ENCODE results near the gene SECISBP2. TPM values are rescaled to one million over a fixed set of nuclear protein-coding genes. Genes with fewer than 3 reads are reported as not detected.
A peak's percentile ranks its signal among the peaks of the same experiment; 100 is the strongest.

Gene SECISBP2
- total and polyA plus RNA-seq, 2 donors (not counting 1 experiment from before 2014, with no cell fraction given), result 56.6 to 124 TPM

- H3K4me3 ChIP-seq (ENCODE audit: control extremely low read depth in 1 of 5, extremely low read depth in 1 of 5, insufficient read depth in 1 of 5, low read depth in 2 of 5, low read length in 4 of 5), result no peak overlapping the region
- Mint-ChIP-seq H3K27me3 (no peaks in the 10 kb centered on the region), H3K27ac (peak overlapping the region; percentile 41), H3K9me3 (ENCODE audit: insufficient read depth) (no peaks in the 10 kb centered on the region), H3K4me3 (no peak overlapping the region), H3K4me1 (peaks cover 29% of the 10 kb centered on the region)
- ChIA-PET CTCF (interaction anchor here (1.0 to 2.4 kb wide), 2 partner anchors 13 to 168 kb away, joined by 3 to 15 read pairs; no protein-coding TSS in a partner anchor), POLR2A (no interaction called here)
- H3K4me1 ChIP-seq (ENCODE audit: control insufficient read depth in 2 of 2, insufficient read depth in 2 of 2, low read length in 2 of 2), result peaks cover 3 to 26% of the 10 kb centered on the region in 2 donors
- H3K9me3 ChIP-seq (ENCODE audit: control extremely low read depth in 1 of 3, control insufficient read depth in 2 of 3, insufficient read depth in 1 of 3, low read length in 2 of 3), result no peaks in the 10 kb centered on the region
- H3K27me3 ChIP-seq (replicated peaks in 1 of 4; ENCODE audit: control extremely low read depth in 1 of 4, control insufficient read depth in 3 of 4, insufficient read depth in 4 of 4, low read length in 3 of 4), result no peaks in the 10 kb centered on the region
- H4K20me1 ChIP-seq (ENCODE audit: control insufficient read depth, insufficient read depth, low read length, poor library complexity, severe bottlenecking), result peaks cover 5% of the 10 kb centered on the region
- ATAC-seq (ENCODE audit: low read depth) (no peak), DNase-seq (no peak)
- no peak overlapping the region for H3K9ac ChIP-seq (ENCODE audit: low read length)
- 95% methylated on average over 24 of the region's 26 CpGs for WGBS (ENCODE audit: insufficient coverage)
- no peak for TF ChIP-seq EZH2 (IDR thresholded peaks at IDR 0.05; ENCODE audit: borderline replicate concordance, insufficient read depth, low read depth, low read length, poor library complexity, severe bottlenecking)
- no peak for TF ChIP-seq CTCF (IDR thresholded peaks at IDR 0.05)
- no peak overlapping the region for H3K4me2 ChIP-seq (replicated peaks; ENCODE audit: low read depth, low read length, poor library complexity, severe bottlenecking)
- H3K27ac ChIP-seq (ENCODE audit: low read length in 2 of 2), result no peak overlapping the region
- intact Hi-C loops (cut with micrococcal nuclease), result no loop called here
- no peak overlapping the region for H2AFZ ChIP-seq (ENCODE audit: insufficient read depth, low read depth, low read length, poor library complexity, severe bottlenecking)
- no peaks in the 10 kb centered on the region for H3K79me2 ChIP-seq (ENCODE audit: control insufficient read depth, insufficient read depth, low read length)
- peaks cover 0 to 80% of the 10 kb centered on the region in 2 experiments for H3K36me3 ChIP-seq (replicated peaks in 1 of 2; ENCODE audit: control extremely low read depth in 1 of 2, control insufficient read depth in 1 of 2, extremely low read depth in 1 of 2, insufficient read depth in 2 of 2, low read length in 1 of 2)
These were observed 62.4 kb downstream of the SECISBP2 start for GRCh38 chr9:89380437-89381307.

- Histone ChIP-seq H3K27me3 (replicated peaks in 1 of 4; ENCODE audit: control extremely low read depth in 1 of 4, control insufficient read depth in 3 of 4, insufficient read depth in 4 of 4, low read length in 3 of 4) (no peaks in the 10 kb centered on the region), H3K9ac (ENCODE audit: low read length) (no peak overlapping the region), H3K36me3 (replicated peaks in 1 of 2; ENCODE audit: control extremely low read depth in 1 of 2, control insufficient read depth in 1 of 2, extremely low read depth in 1 of 2, insufficient read depth in 2 of 2, low read length in 1 of 2) (peaks cover 0 to 85% of the 10 kb centered on the region in 2 experiments), H3K79me2 (ENCODE audit: control insufficient read depth, insufficient read depth, low read length) (no peaks in the 10 kb centered on the region), H2AFZ (ENCODE audit: insufficient read depth, low read depth, low read length, poor library complexity, severe bottlenecking) (no peak overlapping the region), H3K4me2 (replicated peaks; ENCODE audit: low read depth, low read length, poor library complexity, severe bottlenecking) (no peak overlapping the region), H3K4me1 (ENCODE audit: control insufficient read depth in 2 of 2, insufficient read depth in 2 of 2, low read length in 2 of 2) (peaks cover 0 to 21% of the 10 kb centered on the region in 2 donors), H4K20me1 (ENCODE audit: control insufficient read depth, insufficient read depth, low read length, poor library complexity, severe bottlenecking) (peaks cover 5% of the 10 kb centered on the region), H3K4me3 (ENCODE audit: control extremely low read depth in 1 of 5, extremely low read depth in 1 of 5, insufficient read depth in 1 of 5, low read depth in 2 of 5, low read length in 4 of 5) (no peak overlapping the region), H3K27ac (ENCODE audit: low read length in 2 of 2) (no peak overlapping the region), H3K9me3 (ENCODE audit: control extremely low read depth in 1 of 3, control insufficient read depth in 2 of 3, insufficient read depth in 1 of 3, low read length in 2 of 3) (no peaks in the 10 kb centered on the region)
- ATAC-seq (ENCODE audit: low read depth) (no peak), DNase-seq (no peak)
- H3K9me3 Mint-ChIP-seq (ENCODE audit: insufficient read depth), result no peaks in the 10 kb centered on the region
- POLR2A ChIA-PET, result interaction anchor here (0.5 kb wide), 1 partner anchor 1437 kb away, joined by 3 read pairs; no protein-coding TSS in a partner anchor
- H3K4me3 Mint-ChIP-seq, result no peak overlapping the region
- no peaks in the 10 kb centered on the region for H3K27me3 Mint-ChIP-seq
- 100% methylated on average over 4 of the region's 4 CpGs for WGBS (ENCODE audit: insufficient coverage)
- CTCF ChIA-PET, result interaction anchor here (1.1 to 3.1 kb wide), 3 partner anchors 42 to 168 kb away, joined by 3 to 19 read pairs (median 4); no protein-coding TSS in a partner anchor
- H3K27ac Mint-ChIP-seq, result peak overlapping the region; percentile 50
- no peak for TF ChIP-seq EZH2 (IDR thresholded peaks at IDR 0.05; ENCODE audit: borderline replicate concordance, insufficient read depth, low read depth, low read length, poor library complexity, severe bottlenecking)
- no peak for TF ChIP-seq CTCF (IDR thresholded peaks at IDR 0.05)
- H3K4me1 Mint-ChIP-seq, result peaks cover 25% of the 10 kb centered on the region
- intact Hi-C loops (cut with micrococcal nuclease), result no loop called here
These were observed 63.0 kb downstream of the SECISBP2 start for GRCh38 chr9:89381308-89381609.
